ENCODE data around the gene TGFBRAP1. TPM values are rescaled to one million over a fixed set of nuclear protein-coding genes. Genes with fewer than 3 reads are reported as not detected.

The TGFBRAP1 gene
- total and polyA plus RNA-seq, 9 donors = 7.2 to 19.1 (median 16.4) TPM

- H3K36me3 ChIP-seq = no peaks in the 10 kb centered on the region
These were observed 9.9 kb upstream of the TGFBRAP1 start for GRCh38 chr2:105339414-105339813.

DNA sequence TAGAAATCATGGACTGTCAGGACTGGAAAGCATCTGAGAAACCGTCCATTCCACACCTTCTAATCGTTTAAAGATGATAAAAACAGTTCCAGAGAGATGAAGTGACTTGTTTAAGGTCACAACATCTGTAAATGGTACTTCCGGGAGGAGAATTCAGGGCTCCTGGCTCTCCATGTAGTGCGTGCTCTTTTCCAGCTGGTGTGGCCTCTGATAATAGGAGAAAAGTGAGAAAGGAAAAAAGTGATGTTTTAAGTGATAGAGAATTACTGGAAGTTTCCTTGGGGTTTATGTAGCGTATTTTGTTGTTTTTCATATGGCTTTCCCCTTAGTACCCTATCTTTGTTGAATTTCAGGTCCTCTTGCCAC, 8.5 kb upstream of the TGFBRAP1 start:
- no peak for TF ChIP-seq POLR2A (IDR thresholded peaks at IDR 0.05)
- TF ChIP-seq, protein P1, sequence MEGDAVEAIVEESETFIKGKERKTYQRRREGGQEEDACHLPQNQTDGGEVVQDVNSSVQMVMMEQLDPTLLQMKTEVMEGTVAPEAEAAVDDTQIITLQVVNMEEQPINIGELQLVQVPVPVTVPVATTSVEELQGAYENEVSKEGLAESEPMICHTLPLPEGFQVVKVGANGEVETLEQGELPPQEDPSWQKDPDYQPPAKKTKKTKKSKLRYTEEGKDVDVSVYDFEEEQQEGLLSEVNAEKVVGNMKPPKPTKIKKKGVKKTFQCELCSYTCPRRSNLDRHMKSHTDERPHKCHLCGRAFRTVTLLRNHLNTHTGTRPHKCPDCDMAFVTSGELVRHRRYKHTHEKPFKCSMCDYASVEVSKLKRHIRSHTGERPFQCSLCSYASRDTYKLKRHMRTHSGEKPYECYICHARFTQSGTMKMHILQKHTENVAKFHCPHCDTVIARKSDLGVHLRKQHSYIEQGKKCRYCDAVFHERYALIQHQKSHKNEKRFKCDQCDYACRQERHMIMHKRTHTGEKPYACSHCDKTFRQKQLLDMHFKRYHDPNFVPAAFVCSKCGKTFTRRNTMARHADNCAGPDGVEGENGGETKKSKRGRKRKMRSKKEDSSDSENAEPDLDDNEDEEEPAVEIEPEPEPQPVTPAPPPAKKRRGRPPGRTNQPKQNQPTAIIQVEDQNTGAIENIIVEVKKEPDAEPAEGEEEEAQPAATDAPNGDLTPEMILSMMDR (IDR thresholded peaks at IDR 0.05) = no peak
- TF ChIP-seq EP300 (IDR thresholded peaks at IDR 0.05) = no peak
- no peaks in the 10 kb centered on the region for H3K9me3 ChIP-seq
- intact Hi-C loops (cut with DNase I) = no loop called here
- no peaks in the 10 kb centered on the region for H3K27me3 ChIP-seq
- H3K4me3 ChIP-seq = peak overlapping the region; percentile 96
- no peaks in the 10 kb centered on the region for H3K4me1 ChIP-seq (ENCODE audit: insufficient read depth)
- 2 to 6% (median 3%) methylated on average over 5 of the region's 5 CpGs for WGBS, 3 donors
- no peaks in the 10 kb centered on the region for H3K36me3 ChIP-seq
- no peak for DNase-seq
- H3K27ac ChIP-seq = peak overlapping the region; percentile 88 to 94

More at GRCh38 chr2:105339414-105339813, 9.9 kb upstream of the TGFBRAP1 start:
- no peak overlapping the region for H3K27ac ChIP-seq
- no peaks in the 10 kb centered on the region for H3K4me1 ChIP-seq (ENCODE audit: insufficient read depth)
- intact Hi-C loops (cut with DNase I) = no loop called here
- TF ChIP-seq, protein P1 (IDR thresholded peaks at IDR 0.05) = no peak
- TF ChIP-seq EP300 (IDR thresholded peaks at IDR 0.05) (no peak), POLR2A (IDR thresholded peaks at IDR 0.05) (no peak)
- H3K9me3 ChIP-seq = no peaks in the 10 kb centered on the region
- H3K27me3 ChIP-seq = no peaks in the 10 kb centered on the region
- 31 to 61% (median 44%) methylated on average over 4 of the region's 4 CpGs for WGBS, 3 donors
- DNase-seq = no peak
- no peak overlapping the region for H3K4me3 ChIP-seq

GRCh38 chr2:105337122-105338019, 7.8 kb upstream of the TGFBRAP1 start, which contains the start of gene C2orf49:
Gene C2orf49 (plus strand): TSS chr2:105337540. CDS start chr2:105337588, 48 bp downstream.
- Histone ChIP-seq H3K4me1 (ENCODE audit: insufficient read depth) (no peaks in the 10 kb centered on the region), H3K27me3 (no peaks in the 10 kb centered on the region), H3K27ac (peak within 1 kb of the TSS; percentile 88 to 94), H3K36me3 (no peaks in the 10 kb centered on the region), H3K9me3 (no peaks in the 10 kb centered on the region), H3K4me3 (peak within 1 kb of the TSS; percentile 96)
- peak; percentile 86 to 93 (median 89) for DNase-seq
- intact Hi-C loops (cut with DNase I) = no loop called here
- WGBS, 3 donors = 0% methylated on average over 56 to 58 of the region's 58 CpGs
- TF ChIP-seq POLR2A (IDR thresholded peaks at IDR 0.05) = peak; percentile 48
- TF ChIP-seq, protein P1 (IDR thresholded peaks at IDR 0.05) = no peak

DNA sequence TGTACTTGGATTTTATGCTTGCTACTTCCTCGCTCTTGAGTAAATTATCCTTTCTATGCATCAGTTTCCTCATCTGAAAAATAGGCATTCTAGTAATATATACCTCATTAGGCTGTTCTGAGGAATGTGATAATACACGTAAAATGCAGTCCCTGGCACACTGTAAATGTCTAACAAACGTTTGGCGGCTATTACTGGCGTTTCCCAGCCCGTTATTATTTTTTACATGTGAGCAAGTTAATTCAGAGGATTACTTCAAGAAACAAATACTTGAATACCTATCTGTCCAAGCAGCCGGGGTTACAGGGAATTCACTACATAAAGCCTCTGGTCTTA, 7.2 kb upstream of the TGFBRAP1 start:
- 1 to 3% (median 3%) methylated on average over 7 of the region's 7 CpGs for WGBS, 3 donors
- Histone ChIP-seq H3K27ac (peak overlapping the region in 1 of 2 donors; percentile 94), H3K36me3 (no peaks in the 10 kb centered on the region), H3K9me3 (no peaks in the 10 kb centered on the region), H3K27me3 (no peaks in the 10 kb centered on the region), H3K4me3 (peak overlapping the region; percentile 96), H3K4me1 (ENCODE audit: insufficient read depth) (no peaks in the 10 kb centered on the region)
- no peak for DNase-seq
- intact Hi-C loops (cut with DNase I) = no loop called here
- no peak for TF ChIP-seq EP300 (IDR thresholded peaks at IDR 0.05)
- TF ChIP-seq, protein P1 (IDR thresholded peaks at IDR 0.05) = no peak
- no peak for TF ChIP-seq POLR2A (IDR thresholded peaks at IDR 0.05)
